WI38 (cell line): ENCODE results near the gene NACC2.

Experiments
- H3K4me3 ChIP-seq: 2 replicates; pipeline ENCODE4 v1.5.1; 2011; ENCODE audit warnings: low read depth, mild to moderate bottlenecking, control low read depth, low read length
- TF ChIP-seq, protein P1 (sequence below): IDR thresholded peaks from 2 replicates; pipeline ENCODE4 v1.5.1; 2012; ENCODE audit warnings: low read depth, mild to moderate bottlenecking, control low read depth, low read length

The NACC2 gene

DNA sequence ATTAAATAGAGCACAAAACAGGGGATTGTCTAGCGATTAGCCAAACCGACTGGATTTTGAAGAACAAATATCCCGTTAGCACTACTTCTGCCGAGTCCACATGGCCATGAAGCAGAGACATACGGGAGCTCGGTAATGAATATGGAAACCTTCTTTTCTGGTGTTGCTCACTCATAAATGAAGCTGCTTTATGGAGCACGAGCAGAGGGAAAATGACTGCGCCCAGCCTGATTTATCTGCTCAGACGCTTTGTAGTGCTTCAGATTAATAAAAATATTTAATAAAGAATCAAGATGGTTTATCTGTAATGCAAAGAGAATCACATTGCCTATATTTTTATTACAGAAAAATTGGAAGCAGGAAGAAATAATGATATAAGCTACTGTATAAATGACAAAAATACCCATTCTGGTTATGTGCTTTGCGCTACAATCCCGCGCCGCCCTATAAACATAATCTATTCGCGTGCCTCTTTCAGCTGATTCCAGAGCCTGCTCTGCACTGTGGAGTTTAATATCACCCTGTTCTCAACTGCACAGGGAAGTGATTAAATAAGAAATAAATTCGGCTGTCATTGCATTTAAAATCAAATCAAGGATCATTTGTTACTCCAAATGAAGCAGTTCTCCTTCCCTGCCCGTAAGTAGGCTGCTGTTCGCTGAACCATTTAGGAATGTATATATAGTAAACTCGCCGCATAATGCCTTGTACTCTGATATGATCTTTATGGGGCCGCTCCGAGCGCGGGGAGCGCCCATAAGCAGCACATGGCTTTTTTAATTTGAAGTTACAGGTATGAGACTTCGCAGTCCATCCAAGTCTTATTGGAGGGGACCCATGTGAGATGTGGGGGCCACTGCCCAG, 111.6 kb downstream of the NACC2 start:
- TF ChIP-seq, protein P1, sequence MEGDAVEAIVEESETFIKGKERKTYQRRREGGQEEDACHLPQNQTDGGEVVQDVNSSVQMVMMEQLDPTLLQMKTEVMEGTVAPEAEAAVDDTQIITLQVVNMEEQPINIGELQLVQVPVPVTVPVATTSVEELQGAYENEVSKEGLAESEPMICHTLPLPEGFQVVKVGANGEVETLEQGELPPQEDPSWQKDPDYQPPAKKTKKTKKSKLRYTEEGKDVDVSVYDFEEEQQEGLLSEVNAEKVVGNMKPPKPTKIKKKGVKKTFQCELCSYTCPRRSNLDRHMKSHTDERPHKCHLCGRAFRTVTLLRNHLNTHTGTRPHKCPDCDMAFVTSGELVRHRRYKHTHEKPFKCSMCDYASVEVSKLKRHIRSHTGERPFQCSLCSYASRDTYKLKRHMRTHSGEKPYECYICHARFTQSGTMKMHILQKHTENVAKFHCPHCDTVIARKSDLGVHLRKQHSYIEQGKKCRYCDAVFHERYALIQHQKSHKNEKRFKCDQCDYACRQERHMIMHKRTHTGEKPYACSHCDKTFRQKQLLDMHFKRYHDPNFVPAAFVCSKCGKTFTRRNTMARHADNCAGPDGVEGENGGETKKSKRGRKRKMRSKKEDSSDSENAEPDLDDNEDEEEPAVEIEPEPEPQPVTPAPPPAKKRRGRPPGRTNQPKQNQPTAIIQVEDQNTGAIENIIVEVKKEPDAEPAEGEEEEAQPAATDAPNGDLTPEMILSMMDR: no peak

DNA sequence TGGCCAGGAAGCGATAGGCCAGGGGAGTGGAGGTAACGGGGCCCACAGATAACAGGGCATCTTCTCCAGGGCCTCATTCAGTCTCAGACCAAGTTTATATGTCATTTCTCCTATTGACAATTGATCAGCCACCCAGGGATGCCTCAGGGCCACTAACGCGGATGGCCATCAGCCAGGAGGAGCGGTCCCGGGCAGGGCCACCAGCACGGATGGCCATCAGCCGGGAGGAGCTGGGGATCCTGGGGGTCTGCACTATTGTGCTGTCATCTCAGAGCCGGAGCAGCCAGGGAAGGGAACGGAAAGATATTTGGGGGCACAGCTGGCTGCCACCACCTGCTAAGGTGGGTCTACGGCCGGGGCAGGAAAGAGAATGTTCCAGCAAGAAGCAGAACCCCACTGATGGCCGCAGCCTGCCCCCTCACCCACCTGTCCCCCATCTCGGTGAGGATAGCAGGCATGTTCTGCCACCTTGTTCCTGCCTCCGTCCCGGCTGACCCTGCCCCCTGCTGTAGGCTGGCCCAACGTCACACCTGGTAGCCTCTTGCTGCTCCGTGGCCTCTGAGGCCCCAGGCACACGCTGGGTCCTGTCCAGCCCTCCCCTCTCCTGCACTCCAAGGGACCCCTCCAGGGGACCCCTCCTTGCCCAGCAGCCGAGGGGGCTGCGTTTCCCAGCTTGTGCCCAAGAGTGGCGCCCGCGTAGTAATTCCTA, 112.4 kb downstream of the NACC2 start:
- TF ChIP-seq, protein P1: no peak
- no peak overlapping the region for H3K4me3 ChIP-seq

More for the DNA sequence above, 111.6 kb downstream of the NACC2 start:
- H3K4me3 ChIP-seq: no peak overlapping the region

DNA sequence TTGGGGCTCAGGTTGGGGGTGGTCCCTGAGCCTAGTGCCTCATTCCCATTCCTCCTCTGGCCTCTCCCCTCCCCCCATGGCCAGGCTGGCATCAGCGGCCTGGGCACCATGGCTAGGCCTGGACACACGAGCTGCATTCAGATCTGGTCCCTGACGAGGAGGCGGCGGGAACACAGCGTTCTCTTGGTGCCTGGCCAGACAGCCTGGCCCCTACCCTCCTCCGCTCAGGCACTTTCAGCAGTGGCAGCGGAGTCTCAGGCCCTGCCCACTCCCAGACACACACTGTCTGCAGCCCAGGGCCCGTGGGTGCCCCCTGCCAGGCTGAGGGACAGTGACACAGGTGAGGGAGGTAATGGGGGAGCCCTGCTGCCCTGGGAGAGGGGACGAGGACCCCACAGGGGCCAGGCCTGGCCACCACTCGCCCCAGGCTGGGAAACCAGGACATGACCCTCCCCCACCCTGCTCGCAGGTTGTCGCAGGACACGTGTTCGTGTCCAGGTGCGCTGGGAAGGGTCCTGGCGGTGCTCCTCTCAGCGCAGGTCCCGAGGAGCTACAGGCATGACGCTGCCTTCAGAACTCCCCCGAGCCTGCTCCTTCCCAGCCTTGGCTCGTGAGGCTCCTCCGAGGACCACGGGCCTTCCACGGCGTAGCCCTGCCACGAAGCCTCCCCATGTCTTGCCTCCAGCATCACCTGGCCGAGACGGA, 114.0 kb downstream of the NACC2 start:
- TF ChIP-seq, protein P1: no peak
- H3K4me3 ChIP-seq: no peak overlapping the region

DNA sequence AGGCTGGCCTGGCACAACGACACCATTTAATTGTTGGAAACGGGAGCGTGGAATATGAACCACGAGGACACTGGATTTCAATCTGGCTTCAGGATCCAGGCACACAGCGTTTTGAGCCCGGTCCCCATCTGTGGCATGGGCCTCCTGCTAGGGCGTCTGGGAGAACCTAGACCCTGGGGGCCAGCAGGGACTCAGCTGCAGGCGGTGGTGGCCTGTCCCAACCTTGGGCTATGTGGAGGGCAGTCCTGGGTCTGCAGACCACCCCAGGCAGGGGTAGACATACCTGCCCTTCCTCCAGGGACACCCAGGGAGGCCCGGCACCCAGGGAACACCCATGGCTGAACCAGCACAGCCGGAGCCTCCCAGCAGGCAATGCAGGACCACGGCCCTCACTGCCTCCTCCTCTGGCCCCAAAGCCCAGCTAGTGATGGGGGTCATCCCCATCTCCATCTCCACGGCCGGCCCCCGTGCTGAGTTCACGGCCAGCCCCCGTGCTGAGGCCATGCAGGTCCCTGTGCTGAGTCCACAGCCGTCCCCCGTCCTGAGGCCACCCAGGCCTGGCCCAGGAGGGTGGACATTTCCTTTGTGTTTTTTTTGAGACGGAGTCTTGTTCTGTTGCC, 115.4 kb downstream of the NACC2 start:
- H3K4me3 ChIP-seq: no peak overlapping the region
- TF ChIP-seq, protein P1: no peak

DNA sequence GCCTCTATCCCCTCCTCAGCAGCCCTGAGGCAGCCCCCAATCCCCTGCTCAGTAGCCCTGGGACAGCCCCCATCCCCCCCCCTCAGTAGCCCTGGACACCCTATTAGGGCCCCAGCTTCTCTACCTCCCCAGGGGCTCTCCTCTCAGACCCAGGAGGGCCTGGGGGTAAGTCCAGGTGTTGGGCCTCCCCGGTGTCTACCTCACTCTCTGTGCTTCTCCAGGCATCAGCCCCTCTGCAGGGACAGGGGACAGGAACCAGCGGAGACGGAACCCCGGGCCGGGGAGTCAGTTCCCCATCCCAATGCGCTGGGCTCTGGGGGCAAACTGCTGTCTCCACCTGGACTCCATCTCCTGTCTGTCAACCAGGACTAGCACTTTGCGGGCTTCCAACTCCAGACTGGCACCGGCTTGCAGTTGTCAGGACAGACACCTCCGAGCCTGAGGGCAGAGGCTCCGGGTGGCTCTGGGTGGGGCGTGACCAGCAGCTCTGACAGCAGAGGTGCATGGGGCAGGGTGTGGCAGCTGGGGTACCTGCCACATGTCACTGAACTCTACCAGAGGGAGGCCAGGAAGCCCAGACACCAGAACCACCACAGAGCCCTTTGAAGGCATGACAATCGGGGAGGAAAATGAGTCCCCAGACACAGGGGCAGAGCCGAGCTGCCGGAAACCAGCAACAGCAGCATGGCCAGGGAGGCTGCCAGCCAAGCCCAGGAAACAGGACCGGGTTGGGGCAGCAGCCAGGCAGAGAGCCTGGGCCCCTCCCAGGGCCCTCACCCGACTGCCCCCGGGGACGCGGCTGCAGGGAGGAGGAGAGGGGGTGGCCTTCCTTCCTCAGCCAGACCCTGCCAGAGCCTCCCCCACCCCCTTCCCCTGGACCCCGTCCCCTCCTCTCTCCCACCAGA, 116.2 kb downstream of the NACC2 start:
- H3K4me3 ChIP-seq: no peak overlapping the region

DNA sequence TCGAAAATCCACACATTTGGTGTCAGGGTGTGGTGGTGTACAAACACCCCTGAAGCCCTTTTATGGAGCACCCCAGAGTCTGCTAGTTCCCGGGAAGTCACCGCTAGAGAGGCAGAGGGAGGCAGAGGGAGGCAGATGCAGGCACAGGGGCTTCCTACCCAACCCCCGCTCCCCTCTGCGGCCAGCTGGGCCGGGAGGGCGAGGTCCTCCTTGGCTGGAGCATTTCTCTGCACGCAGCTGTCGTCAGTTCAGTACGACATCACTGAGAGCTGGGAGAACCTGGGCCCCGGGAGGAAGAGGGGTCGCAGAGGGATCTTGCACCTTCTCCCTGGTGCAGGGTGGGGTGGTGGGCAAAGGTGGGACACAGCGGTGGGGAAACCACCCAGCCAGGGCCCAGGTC, 118.1 kb downstream of the NACC2 start:
- TF ChIP-seq, protein P1: no peak
- no peak overlapping the region for H3K4me3 ChIP-seq

More for the DNA sequence above, 116.2 kb downstream of the NACC2 start:
- TF ChIP-seq, protein P1: no peak
